Measurements from ENCODE around the gene PIK3C3.
"Not testable (repeated sequence)": the region's sequence is repeated elsewhere in the genome, so short reads cannot be mapped to it uniquely, and the experiment has no call there.

PIK3C3 gene

GRCh38 chr18:41966943-41967342 lies 11.9 kb downstream of the PIK3C3 start:
- no peak for DNase-seq

GRCh38 chr18:41967680-41968079 lies 12.6 kb downstream of the PIK3C3 start:
- DNase-seq, result no peak

- no peak for DNase-seq
Measured at GRCh38 chr18:41969881-41970280, 14.8 kb downstream of the PIK3C3 start.

GRCh38 chr18:41972067-41972925 lies 17.3 kb downstream of the PIK3C3 start:
- DNase-seq, result no peak

GRCh38 chr18:41973983-41974382 lies 18.9 kb downstream of the PIK3C3 start:
- DNase-seq, result no peak

GRCh38 chr18:41974796-41975201 lies 19.8 kb downstream of the PIK3C3 start:
- no peak for DNase-seq

- no peak for DNase-seq
Measured at GRCh38 chr18:41975284-41975683, 20.2 kb downstream of the PIK3C3 start.

GRCh38 chr18:41977233-41977632 lies 22.2 kb downstream of the PIK3C3 start:
- no peak for DNase-seq

- DNase-seq, result no peak
Measured at GRCh38 chr18:41982942-41983660, 28.1 kb downstream of the PIK3C3 start.

GRCh38 chr18:41985914-41986313 lies 30.9 kb downstream of the PIK3C3 start:
- DNase-seq, result no peak

- DNase-seq, result no peak
Measured at GRCh38 chr18:41989508-41989907, 34.5 kb downstream of the PIK3C3 start.

- no peak for DNase-seq
Measured at GRCh38 chr18:41992066-41992465, 37.0 kb downstream of the PIK3C3 start.

- DNase-seq, result no peak
Measured at GRCh38 chr18:41992703-41993102, 37.7 kb downstream of the PIK3C3 start.

GRCh38 chr18:41993151-41993550 lies 38.1 kb downstream of the PIK3C3 start:
- no peak for DNase-seq

GRCh38 chr18:41996020-41996419 lies 41.0 kb downstream of the PIK3C3 start:
- DNase-seq, result no peak

GRCh38 chr18:41999751-42000150 lies 44.7 kb downstream of the PIK3C3 start:
- DNase-seq, result no peak

- DNase-seq, result no peak
Measured at GRCh38 chr18:42001801-42002200, 46.8 kb downstream of the PIK3C3 start.

GRCh38 chr18:42004653-42005052 lies 49.6 kb downstream of the PIK3C3 start:
- DNase-seq, result no peak

- DNase-seq, result no peak
Measured at GRCh38 chr18:42005782-42006181, 50.7 kb downstream of the PIK3C3 start.

- DNase-seq, result not testable (repeated sequence)
Measured at GRCh38 chr18:42009457-42009856, 54.4 kb downstream of the PIK3C3 start.

- no peak for DNase-seq
Measured at GRCh38 chr18:42011053-42011452, 56.0 kb downstream of the PIK3C3 start.

- no peak for DNase-seq
Measured at GRCh38 chr18:42018831-42019230, 63.8 kb downstream of the PIK3C3 start.

GRCh38 chr18:42024131-42024530 lies 69.1 kb downstream of the PIK3C3 start:
- DNase-seq, result no peak

- DNase-seq, result no peak
Measured at GRCh38 chr18:42025491-42025890, 70.5 kb downstream of the PIK3C3 start.

All from activated CD4-positive, alpha-beta T cell treated with anti-CD3 and anti-CD28 coated beads, Interleukin-2, amount 50 U/mL, for 4 hours (primary cell).